Left ventricle myocardium superior (tissue), 1 donor: ENCODE measurements around the gene PAK5. TPM values are rescaled to one million over a fixed set of nuclear protein-coding genes. Genes with fewer than 3 reads are reported as not detected.

Experiments used
- ATAC-seq: fragments of 200-7000 bp; cut with Tn5 transposase; one replicate; pipeline ENCODE4 v1.9.1; 2020; ENCODE audit warnings: mild to moderate bottlenecking, moderate library complexity
- DNase-seq: peaks from one replicate; pipeline ENCODE4 v3.0.0-alpha.2; 2020
- intact Hi-C: fragments of 100-400 bp; cut with micrococcal nuclease; formaldehyde crosslinking; loops from one replicate; pipeline ENCODE4 v1.11.0; 2022
- total RNA-seq: library from RNA; stranded (reverse); fragmentation: NEBNext Ultra II Directional; extraction: Animal tissue kit (Norgen Biotek cat#: 25700); gene quantifications from one replicate; pipeline ENCODE4 v1.2.1, GENCODE V29; 2021
- donor health status: DM: no; HTN: yes; CAD: no; lungs with severe emphysema.

The PAK5 gene
- total RNA-seq, 1 donor from 2014 or later = not detected

DNA sequence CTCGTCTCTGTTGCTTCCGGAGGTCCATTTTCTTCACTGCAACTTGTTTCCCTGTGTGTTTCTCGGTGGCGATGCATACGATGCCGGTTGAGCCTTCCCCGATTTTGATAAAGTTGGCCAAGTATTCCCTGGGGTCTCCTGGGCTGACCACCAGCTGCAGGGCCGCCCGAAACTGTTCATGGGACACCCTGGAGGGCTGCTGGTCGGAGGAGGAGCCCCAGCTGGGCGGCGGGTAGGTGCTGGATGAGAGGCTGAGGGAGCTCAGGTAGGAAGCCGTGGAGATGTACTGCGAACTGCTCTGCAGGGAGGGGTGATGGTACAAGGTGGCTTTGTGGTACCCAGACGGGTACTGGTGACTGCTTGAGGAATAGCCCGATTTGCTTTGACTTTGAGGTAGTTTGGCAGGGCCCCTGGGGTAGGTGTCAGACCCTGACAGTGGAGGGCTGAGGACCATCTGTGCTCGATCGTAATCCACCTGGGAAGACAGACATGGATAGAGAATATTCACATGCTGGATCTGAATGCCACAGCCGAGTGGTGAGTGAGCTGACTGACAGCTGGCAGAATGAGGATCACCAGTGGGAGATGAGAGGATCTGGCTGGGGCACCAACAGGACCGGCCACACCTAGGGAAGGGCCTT, 272.8 kb downstream of the PAK5 start:
- no peak for ATAC-seq

DNA sequence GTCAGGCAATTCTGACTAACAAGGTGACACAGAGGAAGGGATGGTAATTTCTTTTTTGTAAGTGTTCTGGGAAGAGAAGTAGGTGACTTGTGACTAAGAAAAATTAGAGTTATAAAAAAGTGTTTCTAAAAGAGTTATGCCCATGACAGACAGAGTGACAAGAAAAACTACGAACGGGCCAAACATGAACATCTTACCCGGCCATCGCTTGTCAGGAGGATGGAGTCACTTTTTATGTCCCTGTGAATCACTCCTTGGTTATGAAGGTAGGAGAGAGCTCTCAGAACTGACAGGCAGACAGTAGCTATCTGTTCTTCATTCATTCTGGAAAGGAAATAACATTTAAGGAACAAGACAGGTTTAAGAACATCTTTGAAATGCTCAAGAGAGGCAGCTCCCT, 281.5 kb downstream of the PAK5 start:
- DNase-seq (no peak), ATAC-seq (no peak)
- intact Hi-C loops = no loop called here

More for the DNA sequence above, 272.8 kb downstream of the PAK5 start:
- intact Hi-C loops = no loop called here
- no peak for DNase-seq

GRCh38 chr20:9555781-9556180, 283.1 kb downstream of the PAK5 start:
- DNase-seq (no peak), ATAC-seq (no peak)
- intact Hi-C loops = no loop called here

GRCh38 chr20:9551808-9552550, 286.9 kb downstream of the PAK5 start:
- no peak for ATAC-seq
- DNase-seq = no peak
- intact Hi-C loops = no loop called here

GRCh38 chr20:9550871-9551270, 288.0 kb downstream of the PAK5 start:
- intact Hi-C loops = no loop called here
- ATAC-seq (no peak), DNase-seq (no peak)

DNA sequence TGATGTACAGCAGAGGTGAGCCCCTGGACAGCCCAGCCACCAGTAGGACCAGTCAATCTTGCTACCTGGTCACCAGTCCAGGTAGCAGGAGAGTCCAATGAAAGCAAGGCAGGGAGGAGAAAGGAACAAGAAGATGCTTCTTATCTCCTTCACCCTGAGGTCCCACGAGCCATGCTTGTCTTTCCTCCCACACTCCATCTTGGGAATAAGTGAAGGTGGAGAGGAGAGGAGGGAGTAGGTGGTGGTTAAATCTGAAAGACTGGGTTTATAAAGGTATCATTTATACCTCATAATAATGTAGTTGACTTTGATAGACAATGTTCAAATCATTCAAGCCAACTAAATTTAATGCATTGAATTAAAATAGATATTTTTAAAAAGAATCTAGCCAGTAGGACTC, 288.6 kb downstream of the PAK5 start:
- intact Hi-C loops = no loop called here
- no peak for ATAC-seq
- DNase-seq = no peak

DNA sequence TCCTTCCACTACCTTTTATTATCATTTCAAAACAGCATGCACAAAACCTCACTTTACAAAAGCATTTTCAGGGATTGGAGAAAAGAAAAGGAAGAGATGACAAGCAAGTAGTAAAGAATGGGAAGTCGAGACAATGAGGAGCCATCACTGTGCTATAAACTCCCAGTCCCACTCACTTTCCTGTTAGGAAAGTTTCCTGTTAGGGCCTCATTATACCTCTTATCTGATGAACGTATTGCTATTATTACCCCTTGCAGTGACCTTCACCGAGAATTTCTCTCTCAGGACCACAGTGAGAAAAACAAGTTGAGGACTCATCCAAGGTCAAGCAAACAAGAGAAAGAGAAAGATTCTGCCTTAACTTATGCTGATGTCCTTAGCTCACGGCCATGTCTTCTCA, 295.7 kb downstream of the PAK5 start:
- intact Hi-C loops = no loop called here
- DNase-seq (no peak), ATAC-seq (no peak)

- DNase-seq (no peak), ATAC-seq (no peak)
- intact Hi-C loops = no loop called here
Observed at GRCh38 chr20:9535449-9535848, 303.4 kb downstream of the PAK5 start.

DNA sequence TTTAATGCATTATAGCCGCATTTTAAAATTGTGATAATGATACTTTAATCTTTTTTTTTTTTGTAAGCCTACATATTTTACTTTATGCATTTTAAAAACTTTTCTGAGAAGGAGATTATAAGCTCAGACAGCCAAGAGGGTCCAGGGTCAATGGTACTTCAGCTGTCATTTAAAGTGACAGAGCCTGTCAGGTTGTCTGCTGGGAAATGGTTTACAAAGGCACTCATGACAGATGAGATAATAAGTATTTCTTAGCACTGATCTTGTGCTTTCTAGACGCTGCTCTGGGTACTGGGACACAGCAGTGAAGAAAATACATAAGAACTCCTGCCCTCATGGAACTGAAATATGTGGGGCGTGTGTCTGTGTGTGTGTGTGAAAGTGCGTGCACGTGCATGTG, 304.9 kb downstream of the PAK5 start:
- intact Hi-C loops = no loop called here
- ATAC-seq (no peak), DNase-seq (no peak)

DNA sequence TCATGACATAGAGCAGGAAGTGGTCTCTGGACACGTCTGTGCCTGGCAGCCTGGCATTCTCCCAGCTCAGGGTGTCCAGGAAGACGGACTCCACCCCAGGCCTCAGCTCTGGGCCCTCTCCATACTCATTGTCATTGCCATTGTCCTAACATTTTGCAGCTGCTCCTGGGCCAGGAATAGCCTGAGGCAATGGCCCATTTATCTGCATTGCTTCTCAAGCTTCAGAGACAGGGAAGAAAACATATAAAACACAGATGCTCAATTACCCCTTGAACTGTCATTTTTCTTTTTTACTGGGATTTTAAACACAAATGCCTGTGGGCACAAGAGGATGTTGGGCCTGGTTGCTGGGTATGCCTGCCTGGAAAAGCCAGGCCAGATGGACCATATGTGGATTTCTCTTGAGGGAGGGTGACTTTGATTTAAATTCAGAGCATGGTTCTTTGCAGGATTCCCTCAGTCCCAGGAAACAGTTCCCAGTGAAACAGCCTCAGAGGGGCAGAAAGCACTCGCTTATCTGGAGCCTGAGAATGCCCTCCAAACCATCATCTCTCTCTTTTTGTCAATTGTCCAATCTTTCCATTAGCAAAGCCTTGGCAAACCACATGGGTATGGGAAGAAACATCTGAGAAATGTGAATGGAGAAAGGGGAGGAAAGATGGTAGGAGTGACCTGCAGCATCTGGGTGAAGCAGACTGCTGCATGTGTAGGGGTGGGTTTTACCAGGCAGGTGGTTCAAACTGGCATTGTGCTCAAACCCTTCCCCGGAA, 306.6 kb downstream of the PAK5 start:
- ATAC-seq (no peak), DNase-seq (no peak)
- intact Hi-C loops = no loop called here

DNA sequence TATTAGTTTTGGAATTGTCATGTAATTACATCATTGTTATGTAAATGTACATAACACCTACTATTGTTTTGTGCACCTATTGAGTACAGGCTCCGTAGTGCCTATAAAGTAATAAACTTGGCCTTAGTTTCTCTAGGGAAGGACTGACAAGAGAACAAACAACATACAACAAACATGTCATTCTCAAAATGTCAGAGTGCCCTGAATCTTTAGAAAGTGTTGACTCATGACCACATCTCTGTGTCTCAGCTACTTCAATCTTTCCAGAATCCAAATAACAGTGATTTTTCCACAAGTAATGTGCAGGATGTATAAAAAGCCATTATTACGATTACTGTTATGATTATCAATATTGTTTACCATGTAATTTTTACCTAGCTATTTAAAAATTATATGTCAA, 307.3 kb downstream of the PAK5 start:
- intact Hi-C loops = no loop called here
- DNase-seq = no peak
- ATAC-seq = no peak

DNA sequence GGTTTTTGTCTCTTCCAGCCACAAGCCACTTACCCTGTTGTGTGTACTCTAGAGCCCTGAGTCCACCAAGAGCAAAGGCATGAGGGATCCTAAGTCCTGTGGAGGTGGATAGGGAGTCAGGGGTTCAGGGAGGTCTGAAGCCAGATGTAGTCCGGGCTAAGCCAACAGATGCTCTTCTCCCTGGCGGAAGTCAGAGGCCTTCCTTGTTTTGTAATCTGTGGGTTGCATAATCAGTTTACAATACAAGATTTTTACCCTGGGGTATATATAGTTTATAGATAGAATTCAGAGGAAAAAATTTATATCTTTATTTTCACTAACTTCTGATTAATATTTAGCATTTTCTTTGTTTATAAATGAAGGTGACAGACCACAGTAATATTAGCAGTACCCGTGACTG, 315.2 kb downstream of the PAK5 start:
- ATAC-seq (no peak), DNase-seq (no peak)
- intact Hi-C loops = no loop called here

- ATAC-seq (no peak), DNase-seq (no peak)
- intact Hi-C loops = no loop called here
Observed at GRCh38 chr20:9520086-9520485, 318.8 kb downstream of the PAK5 start.

DNA sequence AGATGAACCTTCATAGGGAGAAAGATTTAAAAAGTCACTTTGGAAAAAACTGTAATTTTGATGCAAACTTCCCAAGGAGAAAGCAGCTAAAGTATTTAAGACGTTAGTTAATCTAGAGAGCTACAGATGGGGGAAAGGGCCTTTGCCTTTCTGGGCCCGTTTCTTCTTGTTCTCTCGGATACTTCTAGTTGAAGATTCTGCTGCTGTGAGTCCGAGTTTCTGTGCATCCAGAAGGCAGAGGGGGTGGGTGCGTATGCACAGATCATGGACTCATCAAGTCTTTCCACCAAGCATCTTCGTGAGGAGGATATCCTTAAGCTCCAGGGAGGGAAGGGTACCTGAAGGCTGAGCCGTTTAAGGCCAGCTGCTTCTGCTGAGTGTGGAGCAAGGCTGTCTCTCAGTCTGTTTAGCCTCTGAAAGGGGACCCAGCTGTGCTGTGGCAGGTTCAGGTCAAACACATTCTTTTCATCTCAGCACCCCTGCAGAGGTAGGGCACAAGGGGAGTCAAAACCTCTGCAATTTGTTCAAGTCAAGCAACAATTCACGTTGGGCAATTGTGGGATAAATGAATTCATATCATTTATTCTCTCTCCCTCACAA, 320.2 kb downstream of the PAK5 start:
- intact Hi-C loops = no loop called here
- DNase-seq (no peak), ATAC-seq (no peak)

GRCh38 chr20:9517297-9518162, 321.3 kb downstream of the PAK5 start:
- intact Hi-C loops = no loop called here
- DNase-seq (no peak), ATAC-seq (no peak)

GRCh38 chr20:9516234-9516871, 322.5 kb downstream of the PAK5 start:
- ATAC-seq = peak; percentile 36
- peak; percentile 45 for DNase-seq
- intact Hi-C loops = no loop called here

GRCh38 chr20:9515741-9516233, 323.1 kb downstream of the PAK5 start:
- DNase-seq = no peak
- intact Hi-C loops = no loop called here
- ATAC-seq = no peak

GRCh38 chr20:9515214-9515585, 323.7 kb downstream of the PAK5 start:
- no peak for ATAC-seq
- DNase-seq = no peak
- intact Hi-C loops = no loop called here
